Measurements from ENCODE around the gene PDE4D. TPM values are rescaled to one million over a fixed set of nuclear protein-coding genes. Genes with fewer than 3 reads are reported as not detected.

The PDE4D gene
- total RNA-seq, 1 experiment from 2014 or later: 2.4 TPM

DNA sequence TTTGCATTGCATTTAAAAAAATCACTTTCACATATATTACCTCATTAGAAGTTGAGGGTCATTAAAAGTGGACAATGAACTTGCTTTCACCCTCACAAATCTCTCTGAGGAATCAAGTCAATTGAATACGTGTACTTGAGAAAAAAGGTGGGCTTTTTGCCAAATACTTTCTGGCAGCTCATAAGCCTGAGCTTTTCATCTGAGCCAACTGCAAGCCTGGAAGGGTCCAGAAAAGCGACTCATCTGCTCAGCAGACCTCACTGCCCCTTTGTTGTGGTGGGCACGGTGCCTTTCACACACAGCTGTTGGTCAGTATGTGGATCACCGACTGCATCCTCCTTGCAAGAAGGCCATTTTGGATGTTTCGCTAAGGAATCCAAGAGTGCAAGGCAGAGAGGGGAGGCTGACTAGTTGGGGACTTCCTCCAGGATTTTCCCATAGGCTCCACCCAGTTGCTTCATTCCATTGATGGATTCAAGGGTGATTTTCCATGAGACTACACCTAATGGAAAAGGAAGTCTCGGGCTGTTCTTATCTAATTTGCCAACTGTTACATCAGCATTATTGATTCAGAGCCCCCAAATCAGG lies 564.7 kb downstream of the PDE4D start:
- TF ChIP-seq SIN3A (IDR thresholded peaks at IDR 0.05; ENCODE audit: borderline replicate concordance, insufficient read depth, low read depth, low read length) (no peak), POLR2AphosphoS5 (IDR thresholded peaks at IDR 0.05; ENCODE audit: low read depth, low read length) (no peak), TCF7L2 (IDR thresholded peaks at IDR 0.05; ENCODE audit: low read depth, low read length) (no peak)
- TF ChIP-seq, protein P1, sequence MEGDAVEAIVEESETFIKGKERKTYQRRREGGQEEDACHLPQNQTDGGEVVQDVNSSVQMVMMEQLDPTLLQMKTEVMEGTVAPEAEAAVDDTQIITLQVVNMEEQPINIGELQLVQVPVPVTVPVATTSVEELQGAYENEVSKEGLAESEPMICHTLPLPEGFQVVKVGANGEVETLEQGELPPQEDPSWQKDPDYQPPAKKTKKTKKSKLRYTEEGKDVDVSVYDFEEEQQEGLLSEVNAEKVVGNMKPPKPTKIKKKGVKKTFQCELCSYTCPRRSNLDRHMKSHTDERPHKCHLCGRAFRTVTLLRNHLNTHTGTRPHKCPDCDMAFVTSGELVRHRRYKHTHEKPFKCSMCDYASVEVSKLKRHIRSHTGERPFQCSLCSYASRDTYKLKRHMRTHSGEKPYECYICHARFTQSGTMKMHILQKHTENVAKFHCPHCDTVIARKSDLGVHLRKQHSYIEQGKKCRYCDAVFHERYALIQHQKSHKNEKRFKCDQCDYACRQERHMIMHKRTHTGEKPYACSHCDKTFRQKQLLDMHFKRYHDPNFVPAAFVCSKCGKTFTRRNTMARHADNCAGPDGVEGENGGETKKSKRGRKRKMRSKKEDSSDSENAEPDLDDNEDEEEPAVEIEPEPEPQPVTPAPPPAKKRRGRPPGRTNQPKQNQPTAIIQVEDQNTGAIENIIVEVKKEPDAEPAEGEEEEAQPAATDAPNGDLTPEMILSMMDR (IDR thresholded peaks at IDR 0.05): no peak
- TF ChIP-seq, protein P2, sequence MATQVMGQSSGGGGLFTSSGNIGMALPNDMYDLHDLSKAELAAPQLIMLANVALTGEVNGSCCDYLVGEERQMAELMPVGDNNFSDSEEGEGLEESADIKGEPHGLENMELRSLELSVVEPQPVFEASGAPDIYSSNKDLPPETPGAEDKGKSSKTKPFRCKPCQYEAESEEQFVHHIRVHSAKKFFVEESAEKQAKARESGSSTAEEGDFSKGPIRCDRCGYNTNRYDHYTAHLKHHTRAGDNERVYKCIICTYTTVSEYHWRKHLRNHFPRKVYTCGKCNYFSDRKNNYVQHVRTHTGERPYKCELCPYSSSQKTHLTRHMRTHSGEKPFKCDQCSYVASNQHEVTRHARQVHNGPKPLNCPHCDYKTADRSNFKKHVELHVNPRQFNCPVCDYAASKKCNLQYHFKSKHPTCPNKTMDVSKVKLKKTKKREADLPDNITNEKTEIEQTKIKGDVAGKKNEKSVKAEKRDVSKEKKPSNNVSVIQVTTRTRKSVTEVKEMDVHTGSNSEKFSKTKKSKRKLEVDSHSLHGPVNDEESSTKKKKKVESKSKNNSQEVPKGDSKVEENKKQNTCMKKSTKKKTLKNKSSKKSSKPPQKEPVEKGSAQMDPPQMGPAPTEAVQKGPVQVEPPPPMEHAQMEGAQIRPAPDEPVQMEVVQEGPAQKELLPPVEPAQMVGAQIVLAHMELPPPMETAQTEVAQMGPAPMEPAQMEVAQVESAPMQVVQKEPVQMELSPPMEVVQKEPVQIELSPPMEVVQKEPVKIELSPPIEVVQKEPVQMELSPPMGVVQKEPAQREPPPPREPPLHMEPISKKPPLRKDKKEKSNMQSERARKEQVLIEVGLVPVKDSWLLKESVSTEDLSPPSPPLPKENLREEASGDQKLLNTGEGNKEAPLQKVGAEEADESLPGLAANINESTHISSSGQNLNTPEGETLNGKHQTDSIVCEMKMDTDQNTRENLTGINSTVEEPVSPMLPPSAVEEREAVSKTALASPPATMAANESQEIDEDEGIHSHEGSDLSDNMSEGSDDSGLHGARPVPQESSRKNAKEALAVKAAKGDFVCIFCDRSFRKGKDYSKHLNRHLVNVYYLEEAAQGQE (IDR thresholded peaks at IDR 0.05; ENCODE audit: insufficient read depth in 1 of 2, low read depth in 2 of 2, low read length in 1 of 2): no peak
- BruUV-seq (replicated peaks): no TSS peak
- no peak for ATAC-seq
- no peak overlapping the region for H3K27ac ChIP-seq (ENCODE audit: low read length)
- in situ Hi-C loops (cut with HindIII; ENCODE audit: low pct_unique_long_range_greater_than_20kb, low sequenced_read_pairs): no loop called here
- intact Hi-C loops (cut with micrococcal nuclease; ENCODE audit: unreplicated experiment): no loop called here
- H3K27me3 ChIP-seq (ENCODE audit: control insufficient read depth, insufficient read depth, low read length): no peaks in the 10 kb centered on the region
- ChIA-PET POLR2A (interaction anchor here (0.6 to 0.7 kb wide), 2 partner anchors 35 to 49 kb away, joined by 3 to 13 read pairs; no protein-coding TSS in a partner anchor), CTCF (no interaction called here)
- no peaks in the 10 kb centered on the region for H3K9me3 ChIP-seq (ENCODE audit: control insufficient read depth, insufficient read depth, low read depth, low read length)
- H3K36me3 ChIP-seq (ENCODE audit: control insufficient read depth, insufficient read depth, low read length): no peaks in the 10 kb centered on the region
- H3K4me1 ChIP-seq (ENCODE audit: control insufficient read depth, insufficient read depth, low read length): no peaks in the 10 kb centered on the region
- H3K4me3 ChIP-seq (ENCODE audit: low read depth in 2 of 2, low read length in 2 of 2): no peak overlapping the region
- no peak for DNase-seq (ENCODE audit: low read depth, low spot score)

DNA sequence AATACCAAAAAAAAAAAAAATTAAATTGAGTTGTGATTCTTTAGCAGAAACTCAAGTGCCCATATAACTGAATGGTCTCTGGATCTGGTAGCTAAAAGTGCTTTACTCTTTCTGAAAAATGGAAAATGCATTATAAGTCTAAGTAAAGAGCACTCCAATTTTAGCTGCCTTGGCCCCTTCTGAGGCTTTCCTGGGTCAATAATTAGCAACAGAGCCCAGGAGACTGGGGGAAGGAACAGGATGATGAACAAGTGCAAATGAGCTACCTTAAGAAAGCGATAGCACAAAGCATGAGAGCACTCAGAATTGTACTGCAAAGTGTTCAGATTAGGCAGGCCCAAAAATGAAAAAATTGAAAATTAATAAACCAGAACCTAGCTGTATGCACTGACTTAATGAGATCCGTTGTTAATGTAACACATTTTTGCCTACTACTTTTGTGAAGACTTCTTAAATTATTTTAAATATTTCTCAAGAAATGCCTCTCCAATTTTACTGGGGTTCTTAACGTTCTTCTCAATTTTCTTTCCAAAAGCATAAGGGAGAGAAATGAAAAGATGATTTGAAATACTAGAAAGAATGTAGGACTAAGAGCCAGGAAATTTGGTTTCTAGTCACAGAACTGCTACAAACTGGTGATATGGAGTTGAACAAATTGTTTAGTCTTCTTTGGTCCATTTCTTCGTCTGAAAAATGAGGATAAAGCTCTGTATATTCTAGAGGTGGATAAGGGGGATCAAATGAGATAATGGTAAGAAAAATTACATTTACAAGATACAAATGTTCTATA lies 566.1 kb downstream of the PDE4D start:
- ATAC-seq (no peak), DNase-seq (ENCODE audit: low read depth, low spot score) (no peak)
- no peak overlapping the region for H3K27ac ChIP-seq (ENCODE audit: low read length)
- no peaks in the 10 kb centered on the region for H3K9me3 ChIP-seq (ENCODE audit: control insufficient read depth, insufficient read depth, low read depth, low read length)
- H3K36me3 ChIP-seq (ENCODE audit: control insufficient read depth, insufficient read depth, low read length): no peaks in the 10 kb centered on the region
- ChIA-PET POLR2A (no interaction called here), CTCF (interaction anchor here (0.6 kb wide), 1 partner anchor 730 kb away, joined by 3 read pairs; no protein-coding TSS in a partner anchor)
- in situ Hi-C loops (cut with HindIII; ENCODE audit: low pct_unique_long_range_greater_than_20kb, low sequenced_read_pairs) (no loop called here), intact Hi-C loops (cut with micrococcal nuclease; ENCODE audit: unreplicated experiment) (no loop called here)
- H3K4me1 ChIP-seq (ENCODE audit: control insufficient read depth, insufficient read depth, low read length): no peaks in the 10 kb centered on the region
- H3K4me3 ChIP-seq (ENCODE audit: low read depth in 2 of 2, low read length in 2 of 2): no peak overlapping the region
- BruUV-seq (replicated peaks): no TSS peak
- TF ChIP-seq, protein P2 (IDR thresholded peaks at IDR 0.05; ENCODE audit: insufficient read depth in 1 of 2, low read depth in 2 of 2, low read length in 1 of 2): no peak
- TF ChIP-seq, protein P1 (IDR thresholded peaks at IDR 0.05): no peak
- TF ChIP-seq TCF7L2 (IDR thresholded peaks at IDR 0.05; ENCODE audit: low read depth, low read length) (no peak), SIN3A (IDR thresholded peaks at IDR 0.05; ENCODE audit: borderline replicate concordance, insufficient read depth, low read depth, low read length) (no peak), POLR2AphosphoS5 (IDR thresholded peaks at IDR 0.05; ENCODE audit: low read depth, low read length) (no peak)
- H3K27me3 ChIP-seq (ENCODE audit: control insufficient read depth, insufficient read depth, low read length): no peaks in the 10 kb centered on the region
